HG03039 (cell line): ENCODE results near the gene PLA2G4B.

ENCODE experiments used
- ATAC-seq: cut with Tn5 transposase; IDR thresholded peaks from one replicate; pipeline ENCODE4 v1.9.1; 2021; ENCODE audit warnings: mild to moderate bottlenecking, moderate library complexity; ENCODE audit not compliant: unreplicated experiment

Gene PLA2G4B

DNA sequence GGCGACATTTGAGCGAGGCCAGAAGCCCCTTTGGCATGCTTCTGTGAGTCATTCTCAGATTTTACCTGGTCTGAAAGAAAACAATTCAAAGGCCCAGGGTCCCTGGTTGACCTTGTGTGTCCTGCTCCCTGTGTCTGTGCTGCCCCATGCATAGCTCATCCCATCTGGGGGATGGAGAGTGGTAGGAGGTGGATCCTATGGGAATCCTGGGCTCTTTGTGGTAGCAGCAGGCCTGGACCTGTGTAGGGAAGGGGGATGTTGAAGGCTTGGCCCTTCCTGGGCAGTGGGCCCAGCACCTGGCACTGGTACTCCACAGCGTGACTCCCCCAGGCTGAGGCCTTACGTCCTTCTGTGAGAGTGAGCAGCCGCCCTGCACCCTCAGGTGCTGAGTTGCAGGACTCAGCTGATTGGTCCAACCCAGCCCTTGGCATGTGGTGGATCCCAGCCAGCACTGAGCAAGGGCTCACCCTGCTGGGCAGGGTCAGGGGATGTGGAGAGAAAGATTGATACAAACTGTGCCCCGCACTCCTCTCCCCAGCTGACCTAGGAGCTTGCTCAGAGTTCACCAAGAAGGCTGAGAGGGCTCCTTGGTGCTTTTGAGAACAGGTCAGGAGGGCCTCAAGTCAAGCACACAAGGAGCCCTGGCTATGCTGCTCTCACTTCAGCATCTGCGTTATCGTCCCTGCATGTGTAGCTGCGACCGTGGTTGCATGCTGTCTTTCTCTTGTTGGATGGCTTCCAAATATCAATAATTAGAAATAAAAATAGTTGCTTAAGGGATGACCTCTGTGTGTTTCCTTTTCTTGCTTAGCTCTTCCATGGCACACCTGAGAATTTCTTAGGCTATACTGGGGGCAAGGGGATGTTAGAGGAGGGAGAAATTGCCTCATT, 32.1 kb upstream of the PLA2G4B start:
- no peak for ATAC-seq

DNA sequence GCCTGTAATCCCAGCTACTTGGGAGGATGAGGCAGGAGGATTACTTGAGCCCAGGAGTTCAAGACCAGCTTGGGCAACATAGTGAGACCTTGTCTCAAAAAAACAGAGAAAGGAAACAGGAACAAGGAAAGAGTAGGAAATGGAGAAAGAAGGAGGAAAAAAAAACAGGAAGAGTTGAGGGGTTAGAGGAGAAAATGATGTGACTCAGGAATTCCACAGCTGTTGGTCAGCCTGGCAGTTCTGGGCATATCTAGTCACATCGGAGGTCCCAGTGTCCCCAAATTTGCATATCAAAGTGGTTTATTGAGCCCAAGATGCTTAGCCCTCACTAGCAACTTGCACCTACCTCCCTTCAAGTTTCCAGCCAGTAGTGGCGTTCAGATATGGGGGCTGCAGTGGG, 29.5 kb upstream of the PLA2G4B start:
- no peak for ATAC-seq

DNA sequence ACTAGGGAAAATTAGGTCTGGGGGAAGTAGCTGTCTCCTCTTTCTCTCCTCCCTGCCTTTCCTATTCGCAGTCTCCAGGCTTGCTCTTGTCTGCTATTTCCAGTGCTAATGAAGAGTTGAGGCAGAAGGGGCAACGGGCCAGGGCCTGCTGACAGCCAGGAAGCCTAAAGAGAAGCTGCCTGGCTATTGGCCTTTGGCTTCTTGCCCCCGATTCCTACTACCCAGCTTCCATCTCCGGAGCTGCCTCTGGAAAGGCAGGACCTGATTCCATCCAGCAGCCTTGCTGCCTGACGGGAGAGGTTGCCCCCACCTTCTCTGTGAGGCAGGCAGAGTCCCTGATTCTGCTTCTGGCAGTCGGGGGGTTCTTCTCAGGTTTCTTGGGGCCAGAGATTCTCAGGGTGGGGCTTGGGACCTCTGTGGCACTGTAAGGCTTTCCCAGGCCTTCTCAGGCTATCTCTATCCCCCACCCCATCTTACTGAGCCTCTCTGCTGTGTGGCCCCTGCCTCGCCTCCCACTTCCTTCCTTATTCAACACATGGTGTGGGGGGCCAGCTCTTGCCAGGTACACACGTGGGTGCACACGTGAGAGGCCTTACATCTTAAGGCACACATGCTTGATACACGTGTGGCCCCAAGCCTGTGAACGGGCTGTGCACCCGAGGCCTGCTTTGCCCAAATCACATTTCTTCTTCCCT, 29.0 kb upstream of the PLA2G4B start:
- ATAC-seq: no peak

DNA sequence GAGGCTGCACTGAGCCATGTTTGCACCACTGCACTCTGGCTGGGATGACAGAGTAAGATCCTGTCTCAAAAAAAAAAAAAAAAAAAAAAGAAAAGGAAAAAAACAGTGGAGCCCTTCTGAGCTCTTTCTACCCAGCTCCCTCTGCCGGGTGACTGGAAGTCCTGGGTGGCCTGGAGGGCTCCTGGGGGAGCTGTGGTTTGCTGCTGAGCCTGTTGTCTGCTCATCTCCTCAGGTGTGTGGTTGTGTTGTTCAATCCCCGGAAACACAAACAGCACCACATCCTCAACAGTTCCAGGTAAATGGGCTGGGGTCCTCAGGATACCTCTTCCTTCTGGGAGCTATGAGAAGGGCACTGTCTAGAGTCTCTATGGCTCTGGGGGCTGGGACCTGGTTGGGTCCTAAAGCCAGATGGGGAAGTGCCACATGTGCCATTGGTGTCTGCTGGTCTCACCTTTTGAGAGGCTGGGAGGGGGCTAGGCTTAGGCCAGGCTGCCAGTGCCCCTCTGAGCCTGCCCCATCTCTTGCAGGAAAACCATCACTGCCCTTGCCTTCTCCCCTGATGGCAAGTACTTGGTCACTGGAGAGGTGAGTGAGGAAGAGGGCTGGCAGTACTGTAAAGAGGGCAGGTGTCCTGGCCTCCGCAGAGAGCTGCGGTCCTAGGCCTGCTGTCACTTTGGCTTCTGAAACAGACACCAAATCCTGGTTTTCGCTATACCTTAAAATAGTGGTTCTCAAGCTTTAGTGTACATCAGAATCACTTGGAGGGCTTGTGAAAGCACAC, 27.8 kb upstream of the PLA2G4B start:
- ATAC-seq: no peak

DNA sequence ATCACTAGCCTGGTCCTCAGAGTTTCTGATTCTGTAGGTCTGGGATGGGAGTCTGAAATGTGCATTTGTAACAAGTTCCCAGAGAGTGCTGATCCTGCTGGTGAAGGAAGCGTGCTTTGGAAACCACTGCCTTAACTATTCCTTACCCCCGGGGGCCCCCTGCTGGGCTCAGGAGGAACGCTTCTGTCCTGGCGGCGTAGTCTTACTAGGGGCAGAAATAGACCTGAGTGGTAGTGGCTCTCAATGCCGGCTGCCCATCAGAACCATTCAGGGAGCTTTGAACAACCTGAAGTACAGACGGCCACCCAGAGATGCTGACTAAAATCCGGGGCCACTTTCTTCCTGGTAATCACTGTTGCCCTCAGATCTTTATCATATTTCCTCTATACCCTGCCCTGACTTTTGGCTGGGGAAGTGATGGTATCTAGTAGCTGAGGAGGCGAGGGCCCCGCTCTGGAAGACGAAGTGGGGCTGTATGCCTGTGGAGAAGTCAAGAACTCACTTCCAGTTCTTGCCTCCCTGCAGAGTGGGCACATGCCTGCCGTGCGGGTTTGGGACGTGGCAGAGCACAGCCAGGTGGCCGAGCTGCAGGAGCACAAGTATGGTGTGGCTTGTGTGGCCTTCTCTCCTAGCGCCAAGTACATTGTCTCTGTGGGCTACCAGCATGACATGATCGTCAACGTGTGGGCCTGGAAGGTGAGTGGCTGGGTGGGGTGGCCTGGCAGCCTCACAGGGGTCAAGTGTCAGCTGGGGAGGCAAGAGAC, 27.0 kb upstream of the PLA2G4B start:
- ATAC-seq: no peak

DNA sequence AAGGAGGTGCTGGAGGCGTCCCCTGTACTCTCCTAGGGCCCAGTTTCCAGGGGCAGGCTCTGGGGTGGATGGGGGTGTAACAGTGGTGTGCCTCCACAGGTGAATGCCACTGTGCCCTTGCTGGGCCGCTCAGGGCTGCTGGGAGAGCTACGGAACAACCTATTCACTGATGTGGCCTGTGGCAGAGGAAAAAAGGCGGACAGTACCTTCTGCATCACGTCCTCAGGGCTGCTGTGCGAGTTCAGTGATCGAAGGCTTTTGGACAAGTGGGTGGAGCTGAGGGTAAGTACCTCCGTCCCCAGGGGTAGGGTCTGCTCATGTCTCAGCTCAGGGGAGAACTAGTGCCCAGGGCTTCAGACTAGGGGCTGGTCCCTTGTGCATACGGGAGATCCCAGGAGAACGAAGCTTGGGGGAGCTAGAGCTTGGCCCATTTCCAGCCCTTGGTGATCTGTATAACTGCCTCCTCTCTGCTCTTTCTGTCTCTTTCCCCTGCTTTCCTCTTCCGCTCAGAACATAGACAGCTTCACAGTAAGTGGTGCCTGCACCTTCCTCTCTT, 25.7 kb upstream of the PLA2G4B start:
- no peak for ATAC-seq

DNA sequence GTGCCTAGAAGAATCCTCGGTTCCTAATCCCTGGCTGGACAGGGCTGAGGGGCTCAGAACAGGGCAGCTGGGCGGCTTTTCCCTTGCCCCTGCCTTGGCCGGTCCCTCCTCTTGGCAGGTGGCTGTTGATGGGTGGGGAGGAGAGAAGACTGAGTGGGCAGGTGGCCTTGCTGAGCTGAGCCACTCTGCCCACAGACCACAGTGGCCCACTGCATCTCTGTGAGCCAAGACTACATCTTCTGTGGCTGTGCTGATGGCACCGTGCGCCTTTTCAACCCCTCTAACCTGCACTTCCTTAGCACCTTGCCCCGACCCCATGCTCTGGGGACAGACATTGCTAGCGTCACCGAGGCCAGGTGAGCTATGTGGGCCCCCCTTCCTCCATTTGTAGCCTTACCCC, 25.2 kb upstream of the PLA2G4B start:
- ATAC-seq: no peak

DNA sequence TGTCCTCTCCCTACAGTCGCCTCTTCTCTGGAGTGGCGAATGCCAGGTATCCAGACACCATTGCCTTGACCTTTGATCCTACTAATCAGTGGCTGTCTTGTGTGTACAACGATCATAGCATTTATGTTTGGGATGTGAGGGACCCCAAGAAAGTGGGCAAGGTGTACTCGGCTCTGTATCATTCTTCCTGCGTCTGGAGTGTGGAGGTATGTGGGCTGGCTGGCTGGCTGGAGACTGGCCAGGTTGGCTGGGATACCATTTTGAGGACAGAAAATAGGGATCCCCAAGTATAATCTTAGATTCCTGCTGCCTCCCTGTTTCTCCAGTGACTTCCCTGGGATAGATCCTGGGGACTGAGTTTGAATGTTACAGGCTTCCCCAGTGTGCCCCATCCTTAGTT, 24.1 kb upstream of the PLA2G4B start:
- ATAC-seq: no peak

DNA sequence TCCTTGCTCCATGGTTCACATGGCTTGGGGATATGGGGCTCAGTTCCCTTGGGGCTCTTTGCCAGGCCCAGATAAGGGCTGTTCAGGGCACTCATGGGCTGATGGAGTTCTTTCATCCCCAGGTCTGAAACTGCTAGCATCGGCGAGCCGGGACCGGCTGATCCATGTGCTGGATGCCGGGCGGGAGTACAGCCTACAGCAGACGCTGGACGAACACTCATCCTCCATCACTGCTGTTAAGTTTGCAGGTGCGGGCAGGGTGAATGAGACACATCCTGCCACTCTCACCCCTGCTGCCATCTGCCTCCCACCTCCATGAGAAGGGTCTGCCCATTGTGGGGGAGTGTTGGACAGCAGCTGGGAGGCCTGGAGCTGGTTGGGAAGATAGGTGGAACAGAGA, 21.9 kb upstream of the PLA2G4B start:
- ATAC-seq: no peak

DNA sequence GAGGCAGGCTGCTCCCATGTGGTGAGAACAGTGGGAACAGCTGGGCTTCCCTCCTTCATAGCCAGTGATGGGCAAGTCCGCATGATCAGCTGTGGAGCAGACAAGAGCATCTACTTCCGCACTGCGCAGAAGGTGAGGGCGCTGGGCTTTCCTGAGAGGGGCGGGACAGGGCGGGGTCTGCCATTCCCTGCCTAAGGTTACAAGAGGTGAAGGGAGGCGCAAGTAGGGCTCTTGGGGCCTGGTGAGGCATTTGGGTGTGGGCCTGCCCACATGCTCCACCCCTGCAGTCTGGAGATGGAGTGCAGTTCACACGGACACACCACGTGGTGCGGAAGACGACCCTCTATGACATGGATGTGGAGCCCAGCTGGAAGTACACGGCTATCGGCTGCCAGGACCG, 21.3 kb upstream of the PLA2G4B start:
- ATAC-seq: no peak

DNA sequence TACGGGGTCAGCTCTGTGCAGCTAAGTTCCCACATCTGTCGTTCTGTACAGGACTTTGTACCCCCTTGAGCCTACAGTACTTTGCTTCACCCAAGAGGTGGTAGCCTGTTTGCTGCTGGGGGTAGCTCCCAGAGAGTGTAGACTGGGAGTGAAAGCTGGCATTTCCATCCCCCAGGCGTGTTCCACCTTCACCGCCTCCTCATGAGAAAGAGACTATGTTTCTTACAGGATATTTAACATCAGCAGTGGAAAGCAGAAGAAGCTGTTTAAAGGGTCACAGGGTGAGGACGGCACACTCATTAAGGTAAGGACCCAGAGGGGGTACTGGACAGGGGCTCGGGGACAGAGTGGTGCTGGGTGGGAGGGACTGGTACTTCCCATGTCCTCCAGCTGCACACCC, 20.9 kb upstream of the PLA2G4B start:
- no peak for ATAC-seq

DNA sequence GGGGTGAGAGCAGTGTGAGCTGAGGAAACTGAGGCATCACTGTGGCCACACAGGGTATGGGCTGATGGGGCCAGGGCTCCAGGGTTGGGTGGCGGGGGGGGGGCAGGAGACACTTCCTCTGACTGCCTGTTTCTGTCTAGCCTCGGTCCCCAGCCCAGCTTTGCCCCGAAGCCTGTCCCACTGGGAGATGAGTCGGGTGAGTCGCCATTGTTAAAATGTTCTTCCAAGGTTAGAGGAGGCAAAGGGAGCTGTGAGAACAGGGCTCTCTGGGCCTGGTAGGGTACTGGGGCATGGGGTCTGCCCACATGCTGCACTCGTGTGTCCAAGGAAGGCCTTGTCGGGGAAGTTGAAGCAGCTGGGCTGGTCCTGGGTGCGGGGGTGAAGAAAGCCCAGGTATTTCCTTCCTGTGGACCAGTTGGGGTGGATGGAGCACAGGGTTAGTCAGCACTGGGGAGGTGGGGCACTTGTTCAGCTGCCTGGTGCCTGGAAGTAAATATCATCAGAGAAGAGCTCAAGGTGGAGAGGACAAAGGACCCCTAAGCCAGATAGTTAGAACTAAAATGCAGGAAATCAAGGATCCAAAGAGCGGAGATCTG, 19.1 kb upstream of the PLA2G4B start:
- ATAC-seq: no peak

DNA sequence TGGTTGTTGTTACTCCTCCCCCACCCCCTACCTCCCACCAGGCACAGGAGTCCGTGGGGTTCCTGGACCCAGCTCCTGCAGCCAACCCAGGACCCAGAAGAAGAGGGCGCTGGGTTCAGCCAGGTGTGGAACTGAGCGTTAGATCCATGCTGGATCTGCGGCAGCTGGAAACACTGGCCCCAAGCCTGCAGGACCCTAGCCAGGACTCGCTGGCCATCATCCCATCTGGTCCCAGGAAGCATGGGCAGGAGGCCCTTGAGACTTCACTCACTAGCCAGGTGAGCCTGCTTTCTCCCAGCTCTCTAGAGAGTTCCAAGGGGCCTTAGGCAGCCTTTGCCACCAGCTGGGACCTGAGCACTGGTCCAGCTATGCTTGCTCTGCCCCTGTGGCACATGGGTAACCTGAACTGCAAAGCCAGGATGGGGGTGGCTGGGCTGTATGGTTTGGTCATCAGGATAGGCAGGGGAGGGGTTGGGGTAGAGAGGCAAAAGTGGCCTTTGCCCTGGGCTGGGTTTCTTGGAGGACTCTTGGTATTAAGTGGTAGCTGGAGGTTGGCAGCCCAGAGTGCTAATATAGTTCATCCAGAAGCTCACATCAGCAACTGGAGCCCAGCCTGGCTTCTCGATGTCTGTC, 17.7 kb upstream of the PLA2G4B start:
- ATAC-seq: no peak

DNA sequence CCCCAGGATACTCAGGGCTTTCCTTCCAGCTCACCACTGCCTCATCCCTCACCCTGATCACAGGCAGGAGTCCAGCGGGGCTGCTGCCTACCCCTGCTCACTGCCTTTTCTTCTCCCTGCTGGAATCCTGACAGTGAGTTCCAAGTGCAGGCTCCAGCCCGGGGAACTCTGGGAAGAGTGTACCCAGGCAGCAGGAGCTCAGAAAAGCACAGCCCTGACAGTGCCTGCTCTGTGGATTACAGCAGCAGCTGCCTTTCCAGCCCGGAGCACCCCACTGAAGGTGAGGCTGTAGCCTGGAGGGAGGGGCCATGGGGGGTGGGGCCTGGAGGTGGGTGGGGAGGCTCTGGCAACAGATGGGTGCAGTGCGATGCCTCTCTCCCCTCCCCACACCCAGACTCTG, 16.8 kb upstream of the PLA2G4B start:
- no peak for ATAC-seq

DNA sequence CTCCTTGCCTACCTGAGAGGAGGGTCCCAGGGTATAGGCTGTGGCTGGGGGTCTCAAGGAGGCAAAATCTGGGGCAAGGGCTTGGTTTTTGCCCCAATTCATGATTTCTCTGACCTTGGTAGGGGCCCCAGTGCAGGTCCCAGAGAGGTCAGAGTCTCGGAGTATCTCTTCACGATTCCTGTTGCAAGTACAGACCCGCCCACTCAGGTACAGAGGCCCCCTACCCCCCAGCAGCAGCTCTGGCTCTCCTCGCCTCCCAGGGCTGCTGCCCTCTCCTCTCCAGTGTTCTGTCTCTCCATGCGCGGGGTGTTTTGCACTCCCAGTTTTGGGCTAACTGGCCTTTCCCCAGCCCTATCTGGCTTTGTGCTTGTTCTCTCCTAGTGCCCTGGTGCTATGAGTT, 16.2 kb upstream of the PLA2G4B start:
- no peak for ATAC-seq

DNA sequence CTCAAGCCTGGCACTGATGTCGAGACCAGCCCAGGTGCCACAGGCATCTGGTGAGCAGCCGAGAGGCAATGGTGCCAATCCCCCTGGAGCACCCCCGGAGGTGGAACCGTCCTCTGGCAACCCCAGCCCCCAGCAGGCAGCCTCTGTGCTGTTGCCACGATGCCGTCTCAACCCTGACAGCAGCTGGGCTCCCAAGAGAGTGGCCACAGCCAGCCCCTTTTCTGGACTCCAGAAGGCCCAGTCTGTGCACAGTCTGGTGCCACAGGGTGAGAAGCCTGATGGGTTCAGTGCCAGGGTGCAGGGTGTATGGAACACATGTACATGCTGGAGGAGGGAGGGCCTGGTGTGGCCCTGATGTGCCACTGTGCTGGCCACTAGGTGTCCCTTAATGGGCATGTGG, 15.7 kb upstream of the PLA2G4B start:
- ATAC-seq: no peak

DNA sequence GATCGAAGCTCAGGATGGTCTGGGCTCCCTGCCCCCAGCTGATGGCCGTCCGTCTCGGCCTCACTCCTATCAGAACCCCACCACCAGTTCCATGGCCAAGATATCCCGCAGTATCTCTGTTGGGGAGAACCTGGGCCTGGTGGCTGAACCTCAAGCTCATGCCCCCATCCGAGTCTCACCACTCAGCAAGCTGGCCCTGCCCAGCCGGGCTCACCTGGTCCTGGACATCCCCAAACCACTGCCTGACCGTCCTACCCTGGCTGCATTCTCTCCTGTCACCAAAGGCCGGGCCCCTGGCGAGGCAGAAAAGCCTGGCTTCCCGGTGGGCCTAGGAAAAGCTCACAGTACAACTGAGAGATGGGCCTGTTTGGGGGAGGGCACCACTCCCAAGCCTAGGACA, 15.1 kb upstream of the PLA2G4B start:
- ATAC-seq: no peak

DNA sequence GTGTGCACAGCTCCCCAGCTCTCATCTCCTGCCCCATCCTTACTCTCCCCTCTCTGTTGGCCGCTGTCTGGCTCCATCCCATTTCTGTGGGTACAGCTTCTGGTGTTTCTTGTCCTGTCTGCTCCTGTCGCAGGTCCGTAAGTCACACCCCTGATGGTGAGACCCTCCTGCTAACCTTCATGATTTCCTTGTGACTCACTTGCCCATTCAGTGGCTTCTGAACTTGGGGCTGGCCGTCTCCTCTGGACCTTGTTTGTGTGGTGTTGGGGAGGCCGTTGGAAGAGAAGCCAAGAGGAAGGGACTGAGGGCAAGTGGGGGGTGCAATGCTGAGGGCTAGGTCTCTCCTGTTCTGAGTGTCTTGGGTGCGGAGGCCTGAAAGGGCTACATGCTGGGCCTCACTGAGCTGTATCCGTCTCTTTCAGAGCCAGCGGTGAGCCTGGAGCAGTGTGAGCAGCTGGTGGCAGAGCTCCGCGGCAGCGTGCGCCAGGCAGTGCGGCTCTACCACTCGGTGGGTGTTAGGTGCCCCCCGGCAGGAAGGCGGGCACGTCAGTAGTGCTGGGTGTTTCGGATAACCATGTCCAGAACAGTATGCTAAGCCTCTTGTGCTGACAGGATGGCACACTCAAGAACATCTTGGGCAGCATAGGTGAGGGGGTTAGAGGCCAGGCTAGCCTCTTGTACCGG, 14.4 kb upstream of the PLA2G4B start:
- ATAC-seq: no peak

DNA sequence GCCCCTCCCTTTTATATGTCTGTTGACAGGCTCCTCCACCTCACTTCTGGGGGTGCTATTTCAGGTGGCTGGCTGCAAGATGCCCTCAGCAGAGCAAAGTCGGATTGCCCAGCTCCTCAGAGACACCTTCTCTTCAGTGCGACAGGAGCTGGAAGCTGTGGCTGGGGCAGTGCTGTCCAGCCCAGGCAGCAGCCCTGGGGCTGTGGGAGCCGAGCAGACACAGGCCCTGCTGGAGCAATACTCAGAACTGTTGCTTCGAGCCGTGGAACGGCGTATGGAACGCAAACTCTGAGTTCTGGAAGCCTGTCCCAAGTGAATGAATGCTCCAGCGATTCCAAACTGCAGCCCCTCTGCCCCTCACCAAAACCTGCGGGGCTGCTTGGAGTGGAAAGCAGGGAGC, 13.5 kb upstream of the PLA2G4B start:
- no peak for ATAC-seq
